Mesendoderm (in vitro differentiated cells): ENCODE results near the gene DOCK2.

Experiments used
- DNase-seq: peaks from one replicate; pipeline ENCODE4 v3.0.0; 2013
- H2AK5ac ChIP-seq: 2 replicates; pipeline ENCODE4 v1.6.1; 2013; ENCODE audit warnings: low read length, inconsistent platforms
- H2BK120ac ChIP-seq: 2 replicates; pipeline ENCODE4 v1.6.1; 2013; ENCODE audit warnings: low read depth, mild to moderate bottlenecking, low read length, moderate library complexity, mixed read lengths
- H2BK15ac ChIP-seq: replicated peaks from 2 replicates; pipeline ENCODE4 v1.6.1; 2013; ENCODE audit warnings: low read depth, mild to moderate bottlenecking, moderate library complexity
- H2BK5ac ChIP-seq: 2 replicates; pipeline ENCODE4 v1.6.1; 2013; ENCODE audit warnings: low read length, inconsistent platforms
- H3K18ac ChIP-seq: 2 replicates; pipeline ENCODE4 v1.6.1; 2013; ENCODE audit warnings: mild to moderate bottlenecking, low read length, mixed read lengths
- H3K23ac ChIP-seq: one replicate; pipeline ENCODE4 v1.6.1; 2013; ENCODE audit warnings: low read length
- H3K27ac ChIP-seq: 2 replicates; pipeline ENCODE4 v1.5.1; 2013; ENCODE audit warnings: low read depth, mild to moderate bottlenecking, inconsistent platforms, low read length, moderate library complexity
- H3K27me3 ChIP-seq: 2 replicates; pipeline ENCODE4 v1.6.1; 2013; ENCODE audit warnings: low read length, control low read depth, mild to moderate bottlenecking, inconsistent platforms; ENCODE audit not compliant: insufficient read depth, poor library complexity
- H3K36me3 ChIP-seq: 2 replicates; pipeline ENCODE4 v1.6.1; 2013; ENCODE audit warnings: low read length, inconsistent platforms; ENCODE audit not compliant: control insufficient read depth, insufficient read depth
- H3K4ac ChIP-seq: one replicate; pipeline ENCODE4 v1.6.1; 2013; ENCODE audit warnings: low read depth, mild to moderate bottlenecking, low read length, moderate library complexity
- H3K4me1 ChIP-seq: 2 replicates; pipeline ENCODE4 v1.6.1; 2013; ENCODE audit warnings: low read depth, low read length, inconsistent platforms; ENCODE audit not compliant: control insufficient read depth
- H3K4me2 ChIP-seq: 2 replicates; pipeline ENCODE4 v1.6.1; 2013; ENCODE audit warnings: low read length
- H3K4me3 ChIP-seq: 2 replicates; pipeline ENCODE4 v1.5.1; 2013; ENCODE audit warnings: mild to moderate bottlenecking, low read length
- H3K56ac ChIP-seq: one replicate; pipeline ENCODE4 v1.6.1; 2013; ENCODE audit warnings: low read length
- H3K79me1 ChIP-seq: 2 replicates; pipeline ENCODE4 v1.6.1; 2013; ENCODE audit warnings: low read length, inconsistent platforms
- H3K79me2 ChIP-seq: 2 replicates; pipeline ENCODE4 v1.6.1; 2013; ENCODE audit warnings: mild to moderate bottlenecking, low read length; ENCODE audit not compliant: control insufficient read depth, insufficient read depth
- H3K9ac ChIP-seq: 2 replicates; pipeline ENCODE4 v1.6.1; 2013; ENCODE audit warnings: low read length, inconsistent platforms
- H4K5ac ChIP-seq: one replicate; pipeline ENCODE4 v1.6.1; 2013; ENCODE audit warnings: low read length
- H4K8ac ChIP-seq: one replicate; pipeline ENCODE4 v1.6.1; 2013; ENCODE audit warnings: low read depth, mild to moderate bottlenecking, control low read depth, low read length, moderate library complexity
- WGBS: extraction: QIAGEN DNeasy Blood & Tissue Kit; methylation state at CpG from one replicate; pipeline ENCODE4 v1.1.7; 2013; ENCODE audit warnings: low lambda C conversion rate, missing lambda C conversion rate; ENCODE audit not compliant: insufficient coverage; ENCODE audit errors: extremely low coverage; 5-methylcytosine and 5-hydroxymethylcytosine counted together

Gene DOCK2

DNA sequence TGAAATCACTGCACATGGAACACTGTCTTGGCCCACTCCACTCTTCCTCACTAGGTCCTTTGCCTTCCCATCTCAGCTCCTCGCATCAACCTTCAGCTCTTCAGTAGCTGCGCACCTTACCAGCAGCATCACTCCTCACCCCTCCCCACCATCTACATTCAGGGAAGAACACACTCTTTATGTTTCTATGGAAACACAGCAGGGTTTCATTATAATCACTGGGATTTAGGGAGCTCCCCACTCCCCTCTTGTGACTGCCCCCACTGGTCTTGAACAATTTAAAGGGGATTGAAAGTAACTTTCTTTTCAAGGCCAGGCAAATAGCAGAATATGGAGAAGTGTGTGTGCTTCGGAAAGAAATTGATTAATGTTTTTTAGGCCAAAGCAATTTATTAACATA, 232.0 kb downstream of the DOCK2 start:
- Histone ChIP-seq H3K79me1 (no peaks in the 10 kb centered on the region), H3K4ac (no peak overlapping the region), H3K4me2 (no peak overlapping the region), H2BK15ac (no peak overlapping the region), H2BK120ac (no peak overlapping the region), H3K79me2 (no peaks in the 10 kb centered on the region), H3K23ac (no peak overlapping the region), H4K8ac (no peak overlapping the region), H2BK5ac (no peak overlapping the region), H4K5ac (no peak overlapping the region), H3K4me3 (no peak overlapping the region), H3K27ac (no peak overlapping the region), H3K56ac (no peak overlapping the region), H3K18ac (no peak overlapping the region), H2AK5ac (no peak overlapping the region), H3K27me3 (no peaks in the 10 kb centered on the region), H3K36me3 (no peaks in the 10 kb centered on the region), H3K4me1 (no peaks in the 10 kb centered on the region), H3K9ac (no peak overlapping the region)
- WGBS: no CpG with 5 or more reads among the region's 3 CpGs
- peak; percentile 25 for DNase-seq

DNA sequence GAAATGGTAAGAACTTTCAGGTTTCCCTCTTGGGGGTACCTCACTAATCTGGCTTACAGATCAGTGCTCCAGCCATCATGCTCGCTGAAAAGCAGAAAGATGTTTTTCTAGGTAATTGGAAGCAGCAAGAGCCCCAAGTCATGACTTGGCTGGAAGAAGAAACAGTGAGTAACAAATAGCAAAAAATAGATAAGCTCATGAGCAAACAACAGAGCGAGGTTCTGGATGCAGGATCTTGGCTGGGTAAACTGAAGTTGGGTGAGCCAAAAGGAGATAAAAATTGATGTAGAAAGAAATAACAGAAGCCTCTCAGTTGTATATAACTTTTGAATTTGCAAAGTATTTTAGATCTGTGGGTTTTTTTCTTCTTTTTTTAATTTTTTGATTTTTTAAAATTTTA, 233.1 kb downstream of the DOCK2 start:
- no peak overlapping the region for H3K4ac ChIP-seq
- no peak overlapping the region for H3K56ac ChIP-seq
- H3K4me2 ChIP-seq: no peak overlapping the region
- no peaks in the 10 kb centered on the region for H3K79me1 ChIP-seq
- H3K36me3 ChIP-seq: no peaks in the 10 kb centered on the region
- no peak overlapping the region for H4K8ac ChIP-seq
- H3K9ac ChIP-seq: no peak overlapping the region
- no peak overlapping the region for H3K4me3 ChIP-seq
- no peak overlapping the region for H2BK15ac ChIP-seq
- H3K23ac ChIP-seq: no peak overlapping the region
- no peaks in the 10 kb centered on the region for H3K27me3 ChIP-seq
- H3K18ac ChIP-seq: no peak overlapping the region
- no peak for DNase-seq
- no CpG with 5 or more reads among the region's 2 CpGs for WGBS
- H3K4me1 ChIP-seq: no peaks in the 10 kb centered on the region
- no peak overlapping the region for H2AK5ac ChIP-seq
- H4K5ac ChIP-seq: no peak overlapping the region
- H3K27ac ChIP-seq: no peak overlapping the region
- H3K79me2 ChIP-seq: no peaks in the 10 kb centered on the region
- no peak overlapping the region for H2BK120ac ChIP-seq
- no peak overlapping the region for H2BK5ac ChIP-seq

DNA sequence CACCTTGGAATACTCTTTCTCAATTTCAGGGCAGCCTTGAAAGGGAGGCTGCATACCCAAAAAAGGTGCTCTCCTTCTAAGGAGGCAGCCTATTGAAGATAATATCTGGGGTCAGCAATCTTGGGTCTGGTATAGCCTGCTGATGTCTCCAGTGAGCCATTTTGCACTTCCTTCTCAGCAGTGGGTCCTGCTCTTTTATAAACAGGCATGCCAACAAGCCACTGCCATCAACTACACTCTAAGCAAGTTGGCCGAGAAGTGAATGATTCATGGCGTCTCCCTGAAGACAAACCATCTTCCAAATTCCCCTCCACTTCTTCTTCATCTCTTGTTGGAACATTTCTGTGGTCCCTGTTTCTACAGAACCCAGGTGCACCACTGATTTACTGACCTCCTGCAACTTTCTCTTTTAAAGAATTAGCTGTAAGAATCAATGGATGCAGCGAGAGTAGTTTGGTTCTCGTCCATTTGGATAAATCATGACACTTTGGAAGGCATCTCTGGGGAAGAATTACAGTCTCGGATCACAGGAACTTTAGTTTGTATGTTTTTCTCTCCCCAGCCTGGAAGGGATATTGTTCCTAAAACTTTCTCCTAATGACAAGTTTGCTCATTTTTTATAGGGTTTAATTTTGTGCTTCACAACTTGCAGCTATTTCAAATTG, 234.9 kb downstream of the DOCK2 start:
- WGBS: no CpG with 5 or more reads among the region's 5 CpGs
- Histone ChIP-seq H3K56ac (no peak overlapping the region), H3K79me1 (no peaks in the 10 kb centered on the region), H3K79me2 (no peaks in the 10 kb centered on the region), H3K4ac (no peak overlapping the region), H2BK15ac (no peak overlapping the region), H3K4me2 (no peak overlapping the region), H3K27ac (no peak overlapping the region), H2AK5ac (no peak overlapping the region), H3K18ac (no peak overlapping the region), H2BK5ac (no peak overlapping the region), H4K5ac (no peak overlapping the region), H4K8ac (no peak overlapping the region), H3K9ac (no peak overlapping the region), H3K27me3 (no peaks in the 10 kb centered on the region), H3K36me3 (no peaks in the 10 kb centered on the region), H3K23ac (no peak overlapping the region), H3K4me3 (no peak overlapping the region), H3K4me1 (no peaks in the 10 kb centered on the region), H2BK120ac (no peak overlapping the region)
- DNase-seq: no peak

DNA sequence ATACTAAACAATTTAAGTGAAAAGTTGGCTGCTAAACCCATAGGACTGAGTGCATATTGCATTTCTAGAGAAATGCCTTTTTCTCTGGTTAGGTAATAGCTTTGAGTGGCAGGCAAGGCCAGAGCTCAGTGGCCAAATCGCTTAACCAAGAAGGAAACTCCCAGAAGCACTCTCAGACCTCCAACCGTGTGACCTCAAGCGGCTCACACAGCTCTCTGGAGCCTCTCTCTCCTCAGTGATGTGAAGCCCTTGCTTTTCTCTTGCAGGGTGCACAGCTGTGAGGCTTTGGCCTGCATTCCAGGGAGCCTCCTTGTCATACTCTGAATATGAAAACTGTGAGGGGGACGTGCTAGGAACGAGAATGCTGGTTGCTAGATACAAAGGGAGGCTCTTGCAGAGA, 236.6 kb downstream of the DOCK2 start:
- Histone ChIP-seq H3K18ac (no peak overlapping the region), H2AK5ac (no peak overlapping the region), H2BK15ac (no peak overlapping the region), H3K27ac (no peak overlapping the region), H3K4ac (no peak overlapping the region), H4K8ac (no peak overlapping the region), H3K4me3 (no peak overlapping the region), H3K27me3 (no peaks in the 10 kb centered on the region), H3K36me3 (no peaks in the 10 kb centered on the region), H3K9ac (no peak overlapping the region), H3K4me2 (no peak overlapping the region), H3K4me1 (no peaks in the 10 kb centered on the region), H2BK120ac (no peak overlapping the region), H3K79me2 (no peaks in the 10 kb centered on the region), H3K23ac (no peak overlapping the region), H3K56ac (no peak overlapping the region), H3K79me1 (no peaks in the 10 kb centered on the region), H2BK5ac (no peak overlapping the region), H4K5ac (no peak overlapping the region)
- no peak for DNase-seq
- no CpG with 5 or more reads among the region's 5 CpGs for WGBS

DNA sequence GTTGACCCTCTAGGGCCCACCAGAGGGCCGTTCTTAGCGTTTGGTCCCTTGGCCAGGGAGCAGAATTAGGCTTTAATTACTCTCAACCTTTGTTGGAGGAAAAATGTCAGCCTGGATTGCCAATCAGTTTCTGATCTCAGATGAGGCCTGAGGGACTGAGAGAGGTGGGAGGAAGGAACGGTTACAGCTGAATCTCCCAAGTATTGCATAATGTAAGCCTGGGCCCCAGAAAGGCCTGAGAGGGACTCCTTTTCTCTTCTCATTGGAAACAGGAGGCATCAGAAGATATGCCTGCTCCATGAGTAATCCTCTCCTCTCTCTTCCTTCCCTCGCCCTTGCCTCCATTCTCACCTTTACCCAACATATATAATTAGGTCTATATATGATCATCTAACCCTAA, 237.5 kb downstream of the DOCK2 start:
- H3K27ac ChIP-seq: no peak overlapping the region
- DNase-seq: peak; percentile 15
- no peaks in the 10 kb centered on the region for H3K36me3 ChIP-seq
- H2AK5ac ChIP-seq: no peak overlapping the region
- no peaks in the 10 kb centered on the region for H3K79me2 ChIP-seq
- H3K23ac ChIP-seq: no peak overlapping the region
- H3K9ac ChIP-seq: no peak overlapping the region
- H3K18ac ChIP-seq: no peak overlapping the region
- H4K5ac ChIP-seq: no peak overlapping the region
- H2BK120ac ChIP-seq: no peak overlapping the region
- H4K8ac ChIP-seq: no peak overlapping the region
- H3K4me1 ChIP-seq: no peaks in the 10 kb centered on the region
- no CpG with 5 or more reads among the region's 4 CpGs for WGBS
- H3K56ac ChIP-seq: no peak overlapping the region
- H3K79me1 ChIP-seq: no peaks in the 10 kb centered on the region
- no peaks in the 10 kb centered on the region for H3K27me3 ChIP-seq
- H3K4me3 ChIP-seq: no peak overlapping the region
- H2BK15ac ChIP-seq: no peak overlapping the region
- H3K4me2 ChIP-seq: no peak overlapping the region
- no peak overlapping the region for H2BK5ac ChIP-seq
- no peak overlapping the region for H3K4ac ChIP-seq

DNA sequence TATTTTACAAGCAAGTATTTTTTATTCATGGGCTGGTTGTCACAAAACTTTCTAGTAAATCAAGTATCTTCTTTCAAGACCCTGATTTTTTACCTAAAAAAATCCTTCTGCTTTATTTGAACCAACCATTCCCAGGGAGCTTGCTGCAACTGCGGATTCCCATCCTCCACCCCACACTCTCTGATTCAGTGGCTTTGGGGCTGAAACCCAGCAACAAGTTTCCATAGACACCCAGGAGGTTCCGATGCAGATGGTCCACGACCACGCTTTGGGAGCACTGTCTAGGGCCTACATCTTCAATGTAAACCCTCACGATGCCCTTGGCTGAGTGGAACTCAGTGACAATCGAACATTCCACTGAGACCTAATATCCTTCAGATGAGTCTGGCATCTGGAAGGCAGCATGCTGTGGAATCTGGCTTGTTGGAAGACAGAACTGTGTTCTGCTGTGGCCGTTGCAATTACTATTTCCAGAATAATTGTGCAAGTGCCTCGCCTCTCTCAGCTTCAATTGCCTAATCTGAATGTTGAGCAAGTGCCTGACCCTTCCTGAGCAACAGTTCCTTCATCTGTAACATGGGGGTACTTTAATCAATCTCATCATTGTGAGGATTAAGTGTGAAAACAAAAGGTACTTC, 238.1 kb downstream of the DOCK2 start:
- Histone ChIP-seq H3K9ac (no peak overlapping the region), H3K4ac (no peak overlapping the region), H2AK5ac (no peak overlapping the region), H4K5ac (no peak overlapping the region), H3K27me3 (no peaks in the 10 kb centered on the region), H3K4me2 (no peak overlapping the region), H3K23ac (no peak overlapping the region), H3K36me3 (no peaks in the 10 kb centered on the region), H3K4me3 (no peak overlapping the region), H3K79me2 (no peaks in the 10 kb centered on the region), H2BK15ac (no peak overlapping the region), H4K8ac (no peak overlapping the region), H3K79me1 (no peaks in the 10 kb centered on the region), H2BK120ac (no peak overlapping the region), H3K18ac (no peak overlapping the region), H3K56ac (no peak overlapping the region), H2BK5ac (no peak overlapping the region), H3K27ac (no peak overlapping the region), H3K4me1 (no peaks in the 10 kb centered on the region)
- WGBS: no CpG with 5 or more reads among the region's 8 CpGs
- DNase-seq: no peak
